Left lung (tissue), 10 donors: Measurements from ENCODE around the gene SMIM36. TPM values are rescaled to one million over a fixed set of nuclear protein-coding genes. Genes with fewer than 3 reads are reported as not detected.

Experiments
- ATAC-seq: fragments of 200-7000 bp; cut with Tn5 transposase; one replicate; pipeline ENCODE4 v1.9.1; 2020; ENCODE audit warnings: moderate library complexity
- DNase-seq, 4 donors: peaks; one replicate each; pipeline ENCODE4 v3.0.0-alpha.2; 2013 to 2020
- H3K27ac ChIP-seq, 2 donors: fragments of 200-600 bp; sonication (generic) in 1 of 2; one replicate each; pipeline versions ENCODE4 v1.5.0 to v1.8.0; 2020 to 2021
- H3K27me3 ChIP-seq, 2 donors: fragments of 200-600 bp; sonication (generic) in 1 of 2; one replicate each; pipeline versions ENCODE4 v1.5.0 to v1.8.0; 2020 to 2021
- H3K36me3 ChIP-seq, 2 donors: fragments of 200-600 bp; sonication (generic) in 1 of 2; one replicate each; pipeline versions ENCODE4 v1.5.0 to v1.8.0; 2020 to 2021
- H3K4me1 ChIP-seq, 2 donors: fragments of 200-600 bp; one replicate each; pipeline ENCODE4 v1.8.0; 2021
- H3K4me3 ChIP-seq, 2 donors: fragments of 200-600 bp; sonication (generic) in 1 of 2; one replicate each; pipeline versions ENCODE4 v1.5.0 to v1.8.0; 2020 to 2021; ENCODE audit warnings: mild to moderate bottlenecking in 1 of 2
- H3K9me3 ChIP-seq, 2 donors: fragments of 200-600 bp; sonication (generic) in 1 of 2; one replicate each; pipeline versions ENCODE4 v1.5.0 to v1.8.0; 2020 to 2021
- CTCF ChIP-seq, 2 donors: fragments of 200-600 bp; sonication (generic) in 1 of 2; IDR thresholded peaks; one replicate each; pipeline versions ENCODE4 v1.5.0 to v1.8.0; 2021; ENCODE audit warnings: antibody characterized with exemption in 2 of 2
- intact Hi-C, 2 donors: fragments of 100-400 bp; cut with DNase I; formaldehyde crosslinking; loops; one replicate each; pipeline versions ENCODE4 v1.11.2 to v1.14.2; 2022
- polyA plus RNA-seq, 6 donors: library from polyadenylated mRNA; unstranded; fragments of 120-200 nt; gene quantifications; one replicate each; pipeline ENCODE4 v1.2.1, GENCODE V29; 2013; ENCODE audit not compliant: insufficient read length in 6 of 6
- total RNA-seq, 2 donors: library from RNA; stranded (reverse); fragmentation: NEBNext Ultra II Directional; extraction: Animal tissue kit (Norgen Biotek cat#: 25700); gene quantifications; one replicate each; pipeline ENCODE4 v1.2.1, GENCODE V29; 2021
- donor health status: DM: no; HTN: yes; CAD: no.
- donor health status: DM: no; HTN: no; CAD: no.

The SMIM36 gene
- total and polyA plus RNA-seq, 8 donors, result 0.11 to 0.28 (median 0.26) TPM; not detected in 2

DNA sequence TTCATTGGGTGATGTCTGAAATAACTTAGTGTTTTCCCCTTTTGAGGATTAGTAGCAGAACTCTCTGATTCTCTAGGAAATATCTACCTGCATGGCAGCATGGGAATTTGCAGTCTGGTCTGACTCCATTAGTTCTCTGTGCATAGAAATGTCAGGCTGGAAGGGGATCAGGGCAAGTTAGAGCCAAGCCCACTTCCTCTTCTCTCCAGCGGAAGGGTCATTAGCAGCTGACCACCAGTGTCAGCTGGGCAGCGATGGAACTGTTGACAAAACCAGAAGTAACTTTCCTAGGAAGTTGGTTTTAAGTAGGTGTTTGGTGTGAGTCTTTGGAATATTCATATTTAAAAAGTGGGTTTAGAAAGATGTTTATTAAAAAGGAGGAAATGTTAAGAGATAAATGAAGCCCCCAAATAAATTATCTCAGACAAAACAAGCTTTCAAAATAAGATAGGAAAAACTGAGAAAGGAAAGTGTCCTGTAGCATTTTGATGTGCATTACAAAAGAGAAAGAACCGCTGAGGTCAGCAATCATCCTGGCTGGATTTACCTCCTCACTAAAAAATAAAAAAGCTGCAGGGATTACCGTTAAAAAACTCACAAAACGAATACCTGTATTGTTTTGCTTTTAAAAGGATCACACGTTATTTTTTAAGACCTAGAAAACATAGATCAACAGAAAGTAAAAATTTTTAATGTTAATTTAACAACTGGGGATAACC, 57.3 kb downstream of the SMIM36 start:
- intact Hi-C loops, result no loop called here
- Histone ChIP-seq H3K4me1 (peaks cover 2 to 13% of the 10 kb centered on the region in 2 donors), H3K9me3 (no peaks in the 10 kb centered on the region), H3K27ac (peak overlapping the region in 1 of 2 donors; percentile 23), H3K36me3 (no peaks in the 10 kb centered on the region), H3K27me3 (no peaks in the 10 kb centered on the region), H3K4me3 (no peak overlapping the region)
- ATAC-seq, result peak; percentile 32
- no peak for TF ChIP-seq CTCF (IDR thresholded peaks at IDR 0.05)
- DNase-seq, result no peak

DNA sequence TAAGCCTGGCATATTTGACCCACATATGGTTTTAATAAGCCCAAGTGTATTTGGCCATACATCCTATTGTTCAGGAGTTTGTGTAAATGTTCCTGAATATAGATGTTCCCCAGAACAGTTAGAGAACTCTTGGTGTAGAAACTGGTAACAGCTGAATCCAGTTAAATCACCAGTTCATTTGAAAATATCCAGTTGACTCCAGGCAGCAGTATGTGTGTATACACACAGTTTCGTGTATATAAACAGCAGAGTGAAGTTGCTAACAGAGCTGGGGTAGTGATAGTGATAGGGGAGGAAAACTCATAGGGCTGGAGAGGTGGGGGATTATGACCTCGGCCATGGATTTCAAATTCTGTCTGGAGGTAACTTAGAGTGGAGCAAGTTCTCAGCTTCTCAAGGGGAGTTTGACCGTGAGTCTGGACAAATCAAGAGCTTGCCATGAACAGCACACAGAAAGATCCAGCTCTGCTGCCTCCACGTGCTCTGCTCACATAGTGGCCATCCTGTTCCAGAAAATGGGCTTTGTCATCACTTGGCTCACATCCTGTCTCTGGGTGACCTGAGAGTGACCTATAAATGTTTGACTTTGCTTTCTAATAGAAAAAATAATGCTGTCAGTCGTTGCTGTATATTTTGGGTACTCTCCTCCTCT, 59.0 kb downstream of the SMIM36 start:
- no peaks in the 10 kb centered on the region for H3K27me3 ChIP-seq
- no peak for TF ChIP-seq CTCF (IDR thresholded peaks at IDR 0.05)
- ATAC-seq, result peak; percentile 63
- no peaks in the 10 kb centered on the region for H3K9me3 ChIP-seq
- peak in 2 of 4 donors; percentile 69 to 81 for DNase-seq
- peak overlapping the region; percentile 33 to 53 for H3K27ac ChIP-seq
- H3K36me3 ChIP-seq, result no peaks in the 10 kb centered on the region
- no peak overlapping the region for H3K4me3 ChIP-seq
- intact Hi-C loops, result no loop called here
- H3K4me1 ChIP-seq, result peaks cover 2 to 13% of the 10 kb centered on the region in 2 donors

DNA sequence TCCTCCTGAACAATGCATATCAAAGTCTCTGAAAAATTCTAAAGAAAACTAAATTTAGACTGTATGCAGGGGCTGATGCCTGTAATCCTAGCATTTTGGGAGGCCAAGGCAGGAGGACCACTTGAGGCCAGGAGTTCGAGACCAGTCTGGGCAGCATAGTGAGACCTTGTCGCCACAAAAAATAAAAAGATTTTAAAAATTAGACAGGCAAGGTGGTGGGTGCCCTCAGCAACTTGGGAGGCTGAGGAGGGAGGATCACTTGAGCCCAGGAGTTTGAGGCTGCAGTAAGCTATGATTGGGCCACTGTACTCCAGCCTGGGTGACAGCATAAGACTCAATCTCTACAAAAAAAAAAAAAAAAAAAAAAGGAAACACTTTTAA, 59.5 kb downstream of the SMIM36 start:
- Histone ChIP-seq H3K9me3 (no peaks in the 10 kb centered on the region), H3K4me3 (no peak overlapping the region), H3K27ac (peak overlapping the region; percentile 6 to 53), H3K36me3 (no peaks in the 10 kb centered on the region), H3K4me1 (peaks cover 2 to 13% of the 10 kb centered on the region in 2 donors), H3K27me3 (no peaks in the 10 kb centered on the region)
- TF ChIP-seq CTCF (IDR thresholded peaks at IDR 0.05), result no peak
- no peak for DNase-seq
- ATAC-seq, result no peak
- intact Hi-C loops, result no loop called here

DNA sequence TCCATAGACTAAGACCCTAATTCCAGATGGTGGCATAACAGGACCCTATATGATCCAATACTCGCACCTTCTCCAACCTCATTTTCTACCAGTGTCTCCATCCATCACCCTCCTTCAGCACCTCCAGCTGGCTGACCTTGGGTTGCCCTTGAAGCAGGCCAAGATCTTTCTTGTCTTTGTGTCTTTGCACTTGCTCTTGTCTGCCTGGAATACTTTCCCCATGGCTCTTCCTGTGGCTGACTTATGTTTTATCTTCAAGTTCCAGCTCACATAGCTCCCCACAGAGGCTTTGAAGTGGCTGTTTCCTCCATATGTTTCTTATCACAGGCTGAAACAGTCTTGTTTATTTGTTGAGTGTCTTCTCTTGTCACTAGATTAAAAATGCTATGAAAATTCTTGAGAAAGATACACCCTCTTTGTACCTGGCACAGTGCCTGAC, 60.0 kb downstream of the SMIM36 start:
- H3K4me3 ChIP-seq, result no peak overlapping the region
- peak overlapping the region; percentile 6 to 53 for H3K27ac ChIP-seq
- H3K4me1 ChIP-seq, result peaks cover 2 to 13% of the 10 kb centered on the region in 2 donors
- TF ChIP-seq CTCF (IDR thresholded peaks at IDR 0.05), result no peak
- H3K27me3 ChIP-seq, result no peaks in the 10 kb centered on the region
- H3K9me3 ChIP-seq, result no peaks in the 10 kb centered on the region
- DNase-seq (peak in 2 of 4 donors; percentile 65 to 76), ATAC-seq (peak; percentile 29)
- H3K36me3 ChIP-seq, result no peaks in the 10 kb centered on the region
- intact Hi-C loops, result no loop called here

GRCh38 chr17:55450232-55450825, 60.9 kb downstream of the SMIM36 start:
- Histone ChIP-seq H3K27ac (no peak overlapping the region), H3K9me3 (no peaks in the 10 kb centered on the region), H3K27me3 (no peaks in the 10 kb centered on the region), H3K4me3 (no peak overlapping the region), H3K4me1 (peaks cover 8 to 13% of the 10 kb centered on the region in 2 donors), H3K36me3 (no peaks in the 10 kb centered on the region)
- no peak for TF ChIP-seq CTCF (IDR thresholded peaks at IDR 0.05)
- intact Hi-C loops, result no loop called here
- ATAC-seq (no peak), DNase-seq (no peak)
